IPS-15b (cell line): Measurements from ENCODE around the gene ZCCHC7.

Source experiments
- H3K27me3 ChIP-seq: one replicate; pipeline ENCODE4 v1.6.1; 2013; ENCODE audit warnings: low read length; ENCODE audit not compliant: control insufficient read depth, insufficient read depth
- H3K36me3 ChIP-seq: one replicate; pipeline ENCODE4 v1.6.1; 2013; ENCODE audit warnings: low read length; ENCODE audit not compliant: control insufficient read depth, insufficient read depth
- H3K4me1 ChIP-seq: one replicate; pipeline ENCODE4 v1.6.1; 2013; ENCODE audit warnings: mild to moderate bottlenecking, low read length; ENCODE audit not compliant: control insufficient read depth, insufficient read depth
- H3K4me3 ChIP-seq: one replicate; pipeline ENCODE4 v1.5.1; 2013; ENCODE audit warnings: low read depth, low read length
- H3K9ac ChIP-seq: one replicate; pipeline ENCODE4 v1.6.1; 2013; ENCODE audit warnings: low read depth, mild to moderate bottlenecking, low read length
- H3K9me3 ChIP-seq: one replicate; pipeline ENCODE4 v1.6.1; 2013; ENCODE audit warnings: mild to moderate bottlenecking, low read length; ENCODE audit not compliant: control insufficient read depth, insufficient read depth

ZCCHC7 gene

DNA sequence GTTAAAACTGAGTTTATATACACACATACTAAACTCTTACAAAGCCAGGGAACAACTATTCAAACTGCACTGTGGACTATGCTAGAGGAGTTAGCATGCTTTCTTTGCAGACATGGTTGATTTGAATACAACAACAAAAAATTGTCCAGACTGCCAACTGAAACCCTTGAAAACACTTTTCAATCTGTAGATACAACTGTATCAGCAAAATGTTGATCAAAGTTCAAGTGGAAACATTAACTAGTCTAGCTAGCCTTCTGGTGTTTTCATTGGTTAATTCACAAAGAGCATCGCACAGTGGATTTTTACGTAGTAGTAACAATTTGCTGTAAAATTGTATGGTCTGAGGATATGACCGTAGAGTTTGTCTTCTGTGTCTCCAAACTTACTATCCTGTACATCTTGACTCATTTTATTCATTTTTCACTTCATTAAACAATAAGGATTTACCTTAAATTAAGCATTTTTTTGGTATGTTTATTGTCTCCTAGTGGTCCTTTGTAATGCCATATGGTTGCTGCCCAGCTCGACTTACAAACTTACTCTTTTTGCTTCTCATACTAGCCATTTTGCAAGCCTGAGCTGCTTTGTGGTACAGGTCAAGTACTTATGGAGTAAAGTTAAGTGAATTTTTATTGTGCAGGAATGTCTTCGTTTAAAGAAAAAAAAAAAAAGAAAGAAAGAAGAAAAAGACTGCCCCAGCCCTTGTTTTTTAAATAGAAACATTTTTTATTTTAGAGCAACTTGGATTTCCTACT lies 123.4 kb downstream of the ZCCHC7 start:
- no peaks in the 10 kb centered on the region for H3K36me3 ChIP-seq
- peaks cover 14% of the 10 kb centered on the region for H3K4me1 ChIP-seq
- H3K4me3 ChIP-seq, result no peak overlapping the region
- no peaks in the 10 kb centered on the region for H3K9me3 ChIP-seq
- H3K9ac ChIP-seq, result no peak overlapping the region
- H3K27me3 ChIP-seq, result no peaks in the 10 kb centered on the region

- no peaks in the 10 kb centered on the region for H3K27me3 ChIP-seq
- H3K36me3 ChIP-seq, result no peaks in the 10 kb centered on the region
- peaks cover 23% of the 10 kb centered on the region for H3K4me1 ChIP-seq
- no peaks in the 10 kb centered on the region for H3K9me3 ChIP-seq
- no peak overlapping the region for H3K9ac ChIP-seq
- H3K4me3 ChIP-seq, result no peak overlapping the region
Measured at GRCh38 chr9:37246826-37247225, 126.5 kb downstream of the ZCCHC7 start.

GRCh38 chr9:37248651-37249163 lies 128.3 kb downstream of the ZCCHC7 start:
- Histone ChIP-seq H3K4me3 (no peak overlapping the region), H3K4me1 (peaks cover 28% of the 10 kb centered on the region), H3K36me3 (no peaks in the 10 kb centered on the region), H3K27me3 (no peaks in the 10 kb centered on the region), H3K9ac (no peak overlapping the region), H3K9me3 (no peaks in the 10 kb centered on the region)

- Histone ChIP-seq H3K27me3 (no peaks in the 10 kb centered on the region), H3K36me3 (no peaks in the 10 kb centered on the region), H3K4me3 (no peak overlapping the region), H3K4me1 (peaks cover 31% of the 10 kb centered on the region), H3K9ac (no peak overlapping the region), H3K9me3 (no peaks in the 10 kb centered on the region)
Measured at GRCh38 chr9:37251452-37251851, 131.1 kb downstream of the ZCCHC7 start.

- Histone ChIP-seq H3K36me3 (no peaks in the 10 kb centered on the region), H3K4me1 (peaks cover 31% of the 10 kb centered on the region), H3K9me3 (no peaks in the 10 kb centered on the region), H3K27me3 (no peaks in the 10 kb centered on the region), H3K4me3 (no peak overlapping the region), H3K9ac (no peak overlapping the region)
Measured at GRCh38 chr9:37253377-37253937, 133.1 kb downstream of the ZCCHC7 start.

- H3K9me3 ChIP-seq, result no peaks in the 10 kb centered on the region
- no peak overlapping the region for H3K9ac ChIP-seq
- H3K27me3 ChIP-seq, result no peaks in the 10 kb centered on the region
- H3K4me1 ChIP-seq, result peaks cover 37% of the 10 kb centered on the region
- no peak overlapping the region for H3K4me3 ChIP-seq
- no peaks in the 10 kb centered on the region for H3K36me3 ChIP-seq
Measured at GRCh38 chr9:37255187-37255586, 134.8 kb downstream of the ZCCHC7 start.

DNA sequence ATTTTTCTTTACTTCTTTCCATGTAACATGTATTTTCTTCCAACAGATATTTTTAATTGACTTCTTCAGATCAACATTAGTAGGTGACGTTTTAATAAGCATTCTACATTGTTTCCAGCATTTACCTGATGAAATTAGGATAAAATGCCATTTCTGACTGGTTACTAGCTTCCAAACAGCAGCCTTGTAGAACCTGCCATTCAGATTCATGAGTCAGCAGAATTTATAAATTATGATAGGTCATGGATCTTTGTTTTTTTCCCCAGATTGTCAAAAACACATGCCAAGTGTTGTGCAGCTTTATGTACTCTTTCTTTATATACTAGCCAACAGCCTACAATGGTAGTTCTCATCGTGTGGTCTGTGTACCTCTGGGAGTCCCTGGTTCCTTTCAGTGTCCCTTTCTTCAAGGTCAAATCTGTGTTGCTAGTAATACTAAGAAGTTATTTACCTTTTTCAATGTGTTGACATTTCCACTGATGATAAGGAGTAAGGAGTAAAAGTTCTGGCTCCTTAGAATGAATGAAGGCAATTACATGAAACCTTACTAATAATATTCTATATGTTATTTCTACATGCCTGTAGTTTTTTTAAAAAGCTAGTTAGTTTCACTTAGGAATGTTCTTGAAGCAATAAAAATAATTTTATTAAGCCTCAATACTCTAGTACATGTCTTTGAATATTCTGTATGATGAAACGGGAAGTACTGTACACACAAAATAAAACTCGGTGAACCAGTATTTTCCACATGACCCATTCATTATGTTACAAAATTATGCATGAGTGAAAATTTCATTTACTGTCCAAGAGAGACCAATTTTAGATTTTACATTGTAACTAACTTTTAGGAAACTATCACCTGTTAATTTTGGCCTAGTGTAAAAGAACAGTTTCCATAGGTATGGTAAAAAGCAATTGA lies 135.8 kb downstream of the ZCCHC7 start:
- Histone ChIP-seq H3K36me3 (no peaks in the 10 kb centered on the region), H3K9me3 (no peaks in the 10 kb centered on the region), H3K4me1 (peaks cover 35% of the 10 kb centered on the region), H3K27me3 (no peaks in the 10 kb centered on the region), H3K4me3 (no peak overlapping the region), H3K9ac (no peak overlapping the region)

GRCh38 chr9:37259951-37260350 lies 139.6 kb downstream of the ZCCHC7 start:
- H3K9me3 ChIP-seq, result no peaks in the 10 kb centered on the region
- no peak overlapping the region for H3K4me3 ChIP-seq
- H3K4me1 ChIP-seq, result peaks cover 14% of the 10 kb centered on the region
- no peak overlapping the region for H3K9ac ChIP-seq
- H3K27me3 ChIP-seq, result no peaks in the 10 kb centered on the region
- H3K36me3 ChIP-seq, result no peaks in the 10 kb centered on the region

DNA sequence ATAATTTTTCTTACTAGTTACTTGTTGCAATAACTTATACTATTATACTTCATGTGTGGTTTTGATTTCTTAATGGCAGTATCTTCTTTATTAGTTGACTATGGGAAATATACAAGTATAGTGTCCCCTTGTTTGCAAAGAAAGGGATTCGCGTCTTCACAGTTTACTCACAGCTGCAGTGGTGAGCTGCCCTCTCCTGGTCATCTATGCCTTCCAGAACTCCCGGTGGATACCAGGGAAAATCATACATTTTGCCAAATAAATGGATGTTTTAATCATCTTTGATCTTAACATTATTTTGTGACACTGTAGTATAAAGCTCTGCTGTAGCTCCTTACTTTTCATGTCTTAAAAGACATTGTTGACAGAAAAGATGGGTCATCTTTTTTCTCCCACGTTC lies 142.0 kb downstream of the ZCCHC7 start:
- H3K36me3 ChIP-seq, result no peaks in the 10 kb centered on the region

DNA sequence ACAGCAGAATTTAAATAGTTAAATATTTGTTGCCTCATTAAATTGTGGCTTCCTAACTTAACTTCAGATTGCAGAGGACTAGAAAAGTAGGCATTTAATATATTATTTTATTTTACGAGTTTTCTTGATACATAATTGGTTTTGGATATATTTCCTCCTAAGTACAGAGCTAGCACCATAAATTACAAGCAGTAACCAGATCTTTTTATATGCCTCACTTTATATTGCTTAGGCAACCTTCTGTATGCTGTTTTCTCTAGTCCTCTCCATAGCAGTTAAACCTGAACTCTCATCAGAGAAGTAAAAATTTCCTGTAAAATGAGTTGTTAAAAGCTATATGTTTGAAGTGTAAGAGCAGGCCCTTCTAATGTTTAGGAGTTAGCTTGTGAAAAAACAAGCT lies 144.2 kb downstream of the ZCCHC7 start:
- peaks cover 14% of the 10 kb centered on the region for H3K4me1 ChIP-seq
- H3K4me3 ChIP-seq, result no peak overlapping the region
- H3K27me3 ChIP-seq, result no peaks in the 10 kb centered on the region
- H3K36me3 ChIP-seq, result no peaks in the 10 kb centered on the region
- H3K9me3 ChIP-seq, result no peaks in the 10 kb centered on the region
- H3K9ac ChIP-seq, result no peak overlapping the region

More for the DNA sequence above, 142.0 kb downstream of the ZCCHC7 start:
- Histone ChIP-seq H3K4me1 (peaks cover 14% of the 10 kb centered on the region), H3K9ac (no peak overlapping the region), H3K9me3 (no peaks in the 10 kb centered on the region), H3K27me3 (no peaks in the 10 kb centered on the region), H3K4me3 (no peak overlapping the region)

DNA sequence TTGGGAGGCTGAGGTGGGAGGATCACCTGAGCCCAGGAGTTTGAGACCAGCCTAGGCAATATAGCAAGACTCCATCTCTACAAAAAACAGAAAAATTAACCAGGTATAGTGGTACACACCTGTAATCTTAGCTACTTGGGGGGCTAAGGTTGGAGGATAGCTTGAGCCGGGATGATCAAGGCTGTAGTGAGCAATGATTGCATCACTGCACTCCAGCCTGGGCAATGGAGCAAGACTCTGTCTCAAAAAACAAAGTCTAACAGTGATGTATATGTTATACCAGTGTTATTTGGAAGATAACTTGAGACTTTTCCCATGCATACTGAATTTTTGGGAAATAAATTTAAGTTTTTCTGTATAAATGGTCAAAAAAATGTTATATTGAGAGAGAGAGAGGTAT lies 146.3 kb downstream of the ZCCHC7 start:
- Histone ChIP-seq H3K36me3 (no peaks in the 10 kb centered on the region), H3K9ac (no peak overlapping the region), H3K4me3 (no peak overlapping the region), H3K27me3 (no peaks in the 10 kb centered on the region), H3K9me3 (no peaks in the 10 kb centered on the region), H3K4me1 (no peaks in the 10 kb centered on the region)
